ENCODE data around the gene TRIM65.
"Not testable (repeated sequence)": the region's sequence is repeated elsewhere in the genome, so short reads cannot be mapped to it uniquely, and the experiment has no call there.

TRIM65 gene

DNA sequence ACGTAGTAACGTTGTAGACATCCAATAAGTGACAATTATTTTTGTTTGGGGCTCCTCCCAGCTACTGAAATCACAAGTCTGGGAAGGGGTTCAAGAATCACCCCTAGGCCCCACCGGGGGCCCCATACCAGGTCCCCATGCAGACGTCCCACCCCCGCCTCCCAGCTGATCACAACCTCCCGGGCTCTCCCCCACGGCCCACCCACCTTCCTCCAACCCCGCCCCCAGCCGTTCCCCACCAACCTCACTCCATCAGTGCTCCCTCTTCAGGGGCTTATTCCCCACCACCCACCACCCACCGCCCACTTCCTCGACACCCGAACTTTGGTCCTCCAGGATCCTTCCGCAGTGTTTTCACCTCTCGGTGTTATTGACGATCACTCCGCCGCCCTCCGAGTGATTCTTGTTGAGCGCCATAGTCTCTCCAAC, 41.9 kb downstream of the TRIM65 start:
- no peak for DNase-seq (ENCODE audit: low read depth in 1 of 2, low spot score in 1 of 2)
- Histone ChIP-seq H3K27ac (replicated peaks) (peak overlapping the region; percentile 63), H3K4me3 (replicated peaks; ENCODE audit: insufficient read depth, low read length) (peak overlapping the region; percentile 72), H3K27me3 (ENCODE audit: insufficient read depth, poor library complexity, severe bottlenecking) (no peaks in the 10 kb centered on the region)
- TF ChIP-seq, protein P1, sequence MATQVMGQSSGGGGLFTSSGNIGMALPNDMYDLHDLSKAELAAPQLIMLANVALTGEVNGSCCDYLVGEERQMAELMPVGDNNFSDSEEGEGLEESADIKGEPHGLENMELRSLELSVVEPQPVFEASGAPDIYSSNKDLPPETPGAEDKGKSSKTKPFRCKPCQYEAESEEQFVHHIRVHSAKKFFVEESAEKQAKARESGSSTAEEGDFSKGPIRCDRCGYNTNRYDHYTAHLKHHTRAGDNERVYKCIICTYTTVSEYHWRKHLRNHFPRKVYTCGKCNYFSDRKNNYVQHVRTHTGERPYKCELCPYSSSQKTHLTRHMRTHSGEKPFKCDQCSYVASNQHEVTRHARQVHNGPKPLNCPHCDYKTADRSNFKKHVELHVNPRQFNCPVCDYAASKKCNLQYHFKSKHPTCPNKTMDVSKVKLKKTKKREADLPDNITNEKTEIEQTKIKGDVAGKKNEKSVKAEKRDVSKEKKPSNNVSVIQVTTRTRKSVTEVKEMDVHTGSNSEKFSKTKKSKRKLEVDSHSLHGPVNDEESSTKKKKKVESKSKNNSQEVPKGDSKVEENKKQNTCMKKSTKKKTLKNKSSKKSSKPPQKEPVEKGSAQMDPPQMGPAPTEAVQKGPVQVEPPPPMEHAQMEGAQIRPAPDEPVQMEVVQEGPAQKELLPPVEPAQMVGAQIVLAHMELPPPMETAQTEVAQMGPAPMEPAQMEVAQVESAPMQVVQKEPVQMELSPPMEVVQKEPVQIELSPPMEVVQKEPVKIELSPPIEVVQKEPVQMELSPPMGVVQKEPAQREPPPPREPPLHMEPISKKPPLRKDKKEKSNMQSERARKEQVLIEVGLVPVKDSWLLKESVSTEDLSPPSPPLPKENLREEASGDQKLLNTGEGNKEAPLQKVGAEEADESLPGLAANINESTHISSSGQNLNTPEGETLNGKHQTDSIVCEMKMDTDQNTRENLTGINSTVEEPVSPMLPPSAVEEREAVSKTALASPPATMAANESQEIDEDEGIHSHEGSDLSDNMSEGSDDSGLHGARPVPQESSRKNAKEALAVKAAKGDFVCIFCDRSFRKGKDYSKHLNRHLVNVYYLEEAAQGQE (IDR thresholded peaks at IDR 0.05; ENCODE audit: insufficient replicate concordance, low read depth), result no peak
- TF ChIP-seq POLR2AphosphoS5 (IDR thresholded peaks at IDR 0.05; ENCODE audit: low read depth) (no peak), GABPA (IDR thresholded peaks at IDR 0.05; ENCODE audit: low read depth) (no peak), SPI1 (IDR thresholded peaks at IDR 0.05; ENCODE audit: borderline replicate concordance, low read depth) (no peak)
- TF ChIP-seq, protein P2, sequence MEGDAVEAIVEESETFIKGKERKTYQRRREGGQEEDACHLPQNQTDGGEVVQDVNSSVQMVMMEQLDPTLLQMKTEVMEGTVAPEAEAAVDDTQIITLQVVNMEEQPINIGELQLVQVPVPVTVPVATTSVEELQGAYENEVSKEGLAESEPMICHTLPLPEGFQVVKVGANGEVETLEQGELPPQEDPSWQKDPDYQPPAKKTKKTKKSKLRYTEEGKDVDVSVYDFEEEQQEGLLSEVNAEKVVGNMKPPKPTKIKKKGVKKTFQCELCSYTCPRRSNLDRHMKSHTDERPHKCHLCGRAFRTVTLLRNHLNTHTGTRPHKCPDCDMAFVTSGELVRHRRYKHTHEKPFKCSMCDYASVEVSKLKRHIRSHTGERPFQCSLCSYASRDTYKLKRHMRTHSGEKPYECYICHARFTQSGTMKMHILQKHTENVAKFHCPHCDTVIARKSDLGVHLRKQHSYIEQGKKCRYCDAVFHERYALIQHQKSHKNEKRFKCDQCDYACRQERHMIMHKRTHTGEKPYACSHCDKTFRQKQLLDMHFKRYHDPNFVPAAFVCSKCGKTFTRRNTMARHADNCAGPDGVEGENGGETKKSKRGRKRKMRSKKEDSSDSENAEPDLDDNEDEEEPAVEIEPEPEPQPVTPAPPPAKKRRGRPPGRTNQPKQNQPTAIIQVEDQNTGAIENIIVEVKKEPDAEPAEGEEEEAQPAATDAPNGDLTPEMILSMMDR (IDR thresholded peaks at IDR 0.05; ENCODE audit: insufficient read depth, low read length), result no peak

DNA sequence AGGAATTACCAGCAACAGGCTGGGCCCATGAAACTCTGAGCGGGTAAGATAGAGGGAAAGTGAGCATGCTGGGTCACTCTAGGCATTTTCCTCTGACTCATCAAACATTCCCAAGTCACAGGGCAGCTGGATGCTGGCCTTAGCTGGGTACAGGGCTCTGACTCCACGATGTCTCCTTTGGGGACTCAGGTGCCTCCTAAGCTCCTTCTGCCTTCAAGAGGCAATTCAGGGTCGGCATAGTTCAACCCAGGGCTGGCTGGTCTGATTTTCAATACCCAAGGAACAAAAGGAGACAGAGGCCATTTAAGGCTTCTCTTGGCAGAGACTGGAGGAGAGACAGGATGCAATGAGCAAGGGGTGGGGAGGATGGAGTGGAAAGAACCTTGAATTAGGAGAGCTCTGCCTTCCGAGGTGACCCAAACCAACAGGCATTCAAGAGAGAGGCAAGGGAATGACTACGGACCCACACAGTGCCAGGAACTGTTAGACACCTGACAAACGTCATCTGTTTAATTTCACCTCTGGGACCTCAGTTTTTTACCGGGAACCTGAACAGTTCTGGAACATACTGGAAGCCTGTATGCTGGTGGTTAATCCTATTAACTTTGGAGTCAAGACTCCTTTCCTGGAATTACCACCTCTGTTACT, 42.5 kb downstream of the TRIM65 start:
- no peak for DNase-seq (ENCODE audit: low read depth in 1 of 2, low spot score in 1 of 2)

DNA sequence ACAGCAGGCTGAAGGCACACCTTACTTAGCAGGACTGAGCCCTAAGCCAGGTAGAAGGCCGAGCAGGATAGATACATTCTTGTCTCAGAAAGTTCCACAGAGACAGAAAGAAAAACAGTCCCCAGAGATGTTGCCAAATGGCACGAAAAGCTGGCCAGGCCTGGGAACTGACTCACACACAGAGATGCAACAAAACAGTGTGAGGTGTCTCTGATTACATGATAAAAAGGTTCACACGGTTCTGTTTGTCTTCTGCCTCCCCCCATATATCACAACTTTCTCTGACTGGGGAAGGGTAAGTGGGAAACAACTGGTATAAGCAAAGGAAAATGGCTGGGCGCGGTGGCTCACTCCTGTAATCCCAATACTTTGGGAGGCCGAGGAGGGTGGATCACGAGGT, 43.3 kb downstream of the TRIM65 start:
- no peak overlapping the region for H3K27ac ChIP-seq (replicated peaks)
- no peaks in the 10 kb centered on the region for H3K27me3 ChIP-seq (ENCODE audit: insufficient read depth, poor library complexity, severe bottlenecking)
- no peak overlapping the region for H3K4me3 ChIP-seq (replicated peaks; ENCODE audit: insufficient read depth, low read length)
- no peak for DNase-seq (ENCODE audit: low read depth in 1 of 2, low spot score in 1 of 2)
- no peak for TF ChIP-seq GABPA (IDR thresholded peaks at IDR 0.05; ENCODE audit: low read depth)

More for the DNA sequence above, 42.5 kb downstream of the TRIM65 start:
- Histone ChIP-seq H3K4me3 (replicated peaks; ENCODE audit: insufficient read depth, low read length) (peak overlapping the region; percentile 72), H3K27ac (replicated peaks) (peak overlapping the region; percentile 63), H3K27me3 (ENCODE audit: insufficient read depth, poor library complexity, severe bottlenecking) (no peaks in the 10 kb centered on the region)
- TF ChIP-seq, protein P1 (IDR thresholded peaks at IDR 0.05; ENCODE audit: insufficient replicate concordance, low read depth), result no peak
- TF ChIP-seq, protein P2 (IDR thresholded peaks at IDR 0.05; ENCODE audit: insufficient read depth, low read length), result no peak
- TF ChIP-seq POLR2AphosphoS5 (IDR thresholded peaks at IDR 0.05; ENCODE audit: low read depth) (no peak), SPI1 (IDR thresholded peaks at IDR 0.05; ENCODE audit: borderline replicate concordance, low read depth) (no peak), GABPA (IDR thresholded peaks at IDR 0.05; ENCODE audit: low read depth) (no peak)

DNA sequence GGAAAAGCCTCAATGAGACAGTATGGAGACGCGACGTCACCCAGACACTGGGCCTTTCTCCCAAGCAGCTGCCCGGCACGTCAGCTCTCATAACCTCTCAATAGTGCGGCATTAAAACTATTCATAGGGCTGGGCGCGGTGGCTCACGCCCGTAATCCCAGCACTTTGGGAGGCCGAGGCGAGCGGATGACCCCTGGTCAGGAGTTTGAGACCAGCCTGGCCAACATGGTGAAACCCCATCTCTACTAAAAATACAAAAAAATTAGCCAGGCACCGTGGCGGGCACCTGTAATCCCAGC, 45.1 kb downstream of the TRIM65 start:
- H3K4me3 ChIP-seq (replicated peaks; ENCODE audit: insufficient read depth, low read length), result not testable (repeated sequence)

More for the DNA sequence above, 45.1 kb downstream of the TRIM65 start:
- DNase-seq (ENCODE audit: low read depth in 1 of 2, low spot score in 1 of 2); H3K27me3 ChIP-seq (ENCODE audit: insufficient read depth, poor library complexity, severe bottlenecking); H3K27ac ChIP-seq (replicated peaks): not testable (repeated sequence)

Data from HL-60 (cell line).